Hematopoietic multipotent progenitor cell treated with erythropoietin and hydrocortisone succinate and interleukin-3 and kit ligand, for 17 days (in vitro differentiated cells): Measurements from ENCODE around the gene DDA1.
"Not testable (repeated sequence)": the region's sequence is repeated elsewhere in the genome, so short reads cannot be mapped to it uniquely, and the experiment has no call there.

Experiments
- DNase-seq: peaks from one replicate; pipeline ENCODE4 v3.0.0-alpha.2; 2015; ENCODE audit warnings: low spot score

Gene DDA1

DNA sequence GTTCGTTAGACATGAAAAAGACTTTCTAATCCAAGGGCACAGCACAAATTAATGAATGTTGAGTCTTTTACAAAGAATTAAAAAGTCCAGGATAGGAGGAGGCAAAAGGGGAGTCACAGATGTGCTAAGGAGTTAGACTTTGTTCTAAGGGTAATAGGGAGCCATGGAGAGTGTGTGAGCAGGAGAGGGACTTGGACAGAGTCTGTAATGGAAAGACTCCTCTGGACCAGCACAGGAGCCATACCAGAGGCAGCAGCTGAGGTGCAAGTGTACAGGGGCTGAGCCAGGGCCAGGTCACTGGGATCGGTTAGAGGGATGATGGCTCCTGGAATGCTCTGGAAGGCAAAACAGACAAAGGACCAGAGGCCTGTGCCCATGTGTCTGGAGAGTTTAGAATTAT lies 38.5 kb downstream of the DDA1 start:
- DNase-seq = no peak

DNA sequence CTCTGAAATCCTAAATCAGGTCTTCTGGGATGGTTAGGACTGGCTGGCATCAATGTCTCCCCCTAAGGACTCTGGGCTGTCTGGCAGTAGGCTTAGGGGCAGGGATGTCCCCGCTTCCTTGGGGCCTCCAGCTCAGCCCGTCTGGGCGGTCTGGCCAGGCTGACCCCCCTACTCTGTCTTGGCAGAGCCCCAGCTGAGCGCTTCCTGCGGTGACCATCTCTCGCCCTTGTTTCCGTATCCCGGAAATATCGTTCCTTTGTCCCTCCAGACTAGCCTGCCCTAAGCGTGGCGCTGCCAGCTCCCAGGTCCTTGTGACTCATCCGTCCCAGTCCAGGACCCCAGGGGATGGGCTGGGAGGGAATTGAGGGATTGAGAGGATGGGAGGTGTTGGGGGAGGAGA lies 39.3 kb downstream of the DDA1 start:
- no peak for DNase-seq

DNA sequence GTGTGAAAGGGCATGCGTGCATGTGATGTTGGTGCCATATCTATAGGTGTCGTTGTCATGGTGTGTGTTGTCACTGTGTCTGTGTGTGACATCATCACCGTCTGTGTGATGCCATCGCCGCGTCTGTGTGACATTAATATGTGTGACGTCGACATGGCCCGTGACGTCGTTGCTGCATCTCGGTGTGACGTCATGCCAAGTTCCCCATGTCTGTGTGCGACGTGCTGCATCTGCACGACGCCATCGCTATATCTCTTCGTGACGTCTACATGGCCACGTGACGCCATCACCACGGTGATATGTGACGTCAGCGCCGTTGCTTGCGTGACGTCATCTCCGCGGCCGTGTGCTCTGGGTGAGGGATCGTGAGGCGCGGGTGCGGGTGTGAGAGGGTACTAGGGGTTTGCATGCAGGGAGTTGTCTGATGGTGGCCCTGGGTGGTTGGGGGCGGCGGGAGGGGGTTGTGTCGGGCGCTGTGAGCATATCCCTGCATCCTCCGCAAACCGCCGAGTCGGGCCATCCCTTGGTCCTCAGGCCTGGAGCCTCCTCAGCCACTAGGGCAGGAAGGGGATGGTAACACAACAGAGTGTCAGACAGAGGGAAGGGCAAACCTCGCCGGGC lies 42.6 kb downstream of the DDA1 start:
- no peak for DNase-seq

DNA sequence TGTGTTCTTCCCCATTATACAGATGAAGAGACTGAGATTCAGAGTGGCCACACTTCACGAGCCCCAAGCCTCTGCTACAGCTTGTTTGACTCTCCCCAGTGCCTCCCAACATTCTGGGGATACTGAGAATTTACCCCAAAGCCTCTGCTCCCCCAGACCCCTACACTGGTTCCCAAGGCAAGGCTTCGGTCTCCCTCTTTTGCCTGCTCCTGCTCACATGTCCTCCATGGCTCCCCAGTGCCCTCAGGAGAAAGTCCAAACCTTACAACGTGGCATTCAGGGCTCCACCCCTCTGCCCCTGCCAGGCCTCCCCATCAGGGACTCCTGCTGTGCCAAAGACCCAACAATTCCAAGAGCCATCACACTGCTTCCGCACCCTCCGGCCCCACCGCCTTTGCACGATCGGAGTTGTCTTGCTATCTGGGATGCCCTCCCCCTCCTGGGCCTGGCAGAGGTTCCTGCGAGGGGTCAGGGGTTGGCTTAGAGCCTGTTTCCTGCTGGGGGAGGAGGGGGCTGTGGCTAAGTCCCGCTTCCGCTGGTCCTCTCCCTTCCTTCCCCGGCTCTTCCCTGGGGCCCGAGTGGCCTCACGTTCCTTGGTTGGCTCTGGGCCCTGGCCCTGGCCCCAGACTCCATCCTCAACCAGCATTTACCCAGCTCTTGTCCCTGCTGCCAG lies 43.4 kb downstream of the DDA1 start:
- no peak for DNase-seq

DNA sequence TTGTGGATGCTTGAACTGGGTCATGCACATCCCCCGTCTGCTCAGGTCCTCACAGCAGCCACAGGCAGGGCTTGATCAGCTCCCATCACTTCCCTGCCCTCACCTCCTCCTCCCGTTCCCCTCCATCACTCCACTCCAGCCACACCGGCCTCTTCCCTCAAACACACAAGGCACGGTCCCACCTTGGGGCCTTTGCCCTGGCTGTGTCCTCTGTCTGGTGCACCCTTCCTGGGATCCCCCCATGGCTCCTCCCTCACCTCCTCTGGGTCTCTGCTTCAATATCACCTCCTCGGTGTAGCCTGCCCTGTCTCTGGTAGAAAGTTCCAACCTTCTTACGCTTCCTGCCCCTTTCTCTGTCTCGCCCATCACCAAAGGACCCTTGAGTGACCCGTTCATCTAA lies 44.0 kb downstream of the DDA1 start:
- DNase-seq = no peak

DNA sequence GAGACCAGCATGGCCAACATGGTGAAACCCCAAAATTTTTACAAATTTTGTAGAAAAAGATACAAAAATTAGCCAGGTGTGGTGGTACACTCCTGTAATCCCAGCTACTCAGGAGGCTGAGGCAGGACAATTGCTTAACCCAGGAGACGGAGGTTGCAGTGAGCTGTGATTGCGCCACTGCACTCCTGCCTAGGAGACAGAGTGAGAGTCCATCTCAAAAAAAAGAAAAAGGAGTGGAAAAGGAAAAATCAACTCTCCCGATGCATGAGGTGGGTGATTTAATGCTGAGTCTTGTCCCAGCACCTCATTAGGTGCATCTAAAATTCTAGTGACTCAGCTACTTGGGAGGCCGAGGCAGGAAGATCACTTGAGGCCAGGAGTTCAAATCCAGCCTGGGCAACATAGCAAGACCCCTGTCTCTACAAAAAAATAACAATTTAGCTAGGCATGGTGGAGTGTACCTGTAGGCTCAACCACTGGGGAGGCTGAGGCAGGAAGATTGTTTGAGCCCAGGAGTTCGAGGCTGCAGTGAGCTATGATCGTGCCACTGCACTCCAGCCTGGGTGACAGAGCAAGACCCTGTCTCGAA lies 47.8 kb downstream of the DDA1 start:
- no peak for DNase-seq

DNA sequence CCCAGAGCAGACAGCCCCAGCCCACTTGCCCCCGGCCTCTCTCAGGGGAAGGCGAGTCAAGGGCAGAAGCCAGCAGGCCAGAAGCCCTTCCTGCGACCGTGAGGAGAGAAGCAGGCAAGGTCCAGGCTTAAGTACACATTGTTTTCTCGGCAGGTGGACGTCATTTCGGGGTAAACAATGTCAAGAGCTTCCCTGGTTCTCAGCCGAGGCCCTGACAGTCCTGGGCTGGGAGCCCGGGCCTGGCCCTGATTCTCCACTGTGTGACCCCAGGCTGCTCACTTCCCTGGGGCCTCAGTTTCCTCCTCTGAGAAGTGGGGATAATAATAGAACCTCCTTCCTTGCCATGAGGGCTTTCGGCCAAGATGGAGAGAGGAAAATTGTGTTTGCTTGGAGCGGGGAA lies 48.4 kb downstream of the DDA1 start:
- DNase-seq = no peak

DNA sequence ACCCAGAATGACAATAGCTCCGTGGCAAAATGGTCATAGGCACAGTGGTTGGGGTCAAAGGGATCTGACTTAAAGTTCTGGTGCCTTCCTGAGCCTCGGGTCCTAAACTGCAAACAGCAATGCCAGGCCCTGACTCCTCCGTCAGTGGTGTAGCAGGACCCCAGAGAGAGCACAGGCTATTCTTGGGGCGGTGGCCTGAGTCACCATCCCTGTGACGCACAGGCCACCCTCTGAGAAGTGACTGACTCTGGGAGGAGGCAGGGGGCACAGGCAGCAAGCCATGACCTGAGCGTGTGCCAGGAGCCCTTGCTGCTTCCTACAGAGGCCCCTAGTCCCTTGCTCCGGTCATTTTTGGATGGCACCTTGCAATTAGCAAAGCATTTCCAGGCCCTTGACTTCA lies 49.0 kb downstream of the DDA1 start:
- no peak for DNase-seq

DNA sequence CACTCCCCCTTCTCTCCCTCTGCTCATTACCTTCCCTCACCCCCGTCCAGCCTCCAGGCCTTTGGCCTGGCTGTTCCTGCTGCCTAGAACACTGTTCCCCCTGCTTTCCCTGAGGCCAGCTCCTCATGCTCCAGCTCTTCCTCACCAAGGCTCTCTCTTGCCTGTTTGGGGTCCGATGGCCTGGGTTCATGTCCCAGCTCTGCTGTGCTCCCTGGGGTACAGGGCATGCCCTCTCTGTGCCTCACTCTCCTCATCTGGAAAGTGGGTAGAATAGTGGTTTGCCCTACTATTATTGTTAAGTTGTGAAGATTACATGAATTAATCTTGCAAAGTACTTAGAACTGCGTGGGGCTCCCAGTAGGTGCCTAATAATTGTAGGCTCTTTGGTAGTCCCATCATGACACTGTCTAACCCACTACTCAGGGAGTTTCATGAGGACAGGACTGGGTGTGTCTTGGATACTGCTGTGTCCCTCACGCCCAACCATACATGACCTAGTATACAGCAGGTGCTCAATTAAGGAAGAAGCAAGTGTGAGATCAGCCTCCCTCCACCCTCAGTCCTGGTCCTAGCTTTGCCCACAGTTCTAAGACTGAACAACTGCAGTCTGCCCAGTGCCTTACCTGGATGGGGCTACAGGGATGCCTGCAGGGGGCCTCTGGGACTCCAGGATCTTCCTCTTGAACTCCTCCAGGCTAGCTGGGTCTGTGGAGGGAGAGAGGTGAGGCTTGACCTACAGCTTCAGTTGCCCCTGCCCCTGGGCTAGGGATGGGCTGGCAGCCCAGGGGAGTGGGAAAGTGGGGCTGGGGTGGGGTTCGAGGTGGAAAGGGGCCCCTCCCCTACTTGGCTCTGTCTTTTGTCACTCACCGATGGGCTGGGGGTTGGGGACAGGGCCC lies 50.8 kb downstream of the DDA1 start:
- DNase-seq = no peak

DNA sequence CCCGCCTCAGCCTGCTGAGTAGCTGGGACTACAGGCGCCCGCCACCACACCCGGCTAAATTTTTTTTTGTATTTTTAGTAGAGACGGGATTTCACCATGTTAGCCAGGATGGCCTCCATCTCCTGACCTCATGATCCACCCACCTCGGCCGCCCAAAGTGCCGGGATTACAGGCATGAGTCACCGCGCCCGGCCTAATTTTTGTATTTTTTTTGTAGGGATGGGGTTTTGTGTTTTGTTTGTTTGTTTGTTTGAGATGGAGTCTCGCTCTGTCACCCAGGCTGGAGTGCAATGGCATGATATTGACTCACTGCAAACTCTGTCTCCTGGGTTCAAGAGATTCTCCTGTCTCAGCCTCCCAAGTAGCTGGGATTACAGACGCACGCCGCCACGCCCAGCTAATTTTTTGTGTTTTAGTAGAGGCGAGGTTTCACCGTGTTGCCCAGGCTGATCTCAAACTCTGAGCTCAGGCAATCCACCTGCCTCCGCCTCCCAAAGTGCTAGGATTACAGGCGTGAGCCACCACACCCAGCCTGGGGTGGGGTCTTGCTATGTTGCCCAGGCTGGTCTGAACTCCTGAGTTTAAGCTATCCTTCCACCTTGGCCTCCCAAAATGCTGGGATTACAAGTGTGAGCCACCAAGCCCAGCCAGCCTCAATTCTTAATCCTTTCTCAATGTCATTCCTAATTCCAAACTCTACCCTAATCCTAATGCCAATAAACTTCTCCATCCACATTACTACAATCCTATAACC lies 54.7 kb downstream of the DDA1 start:
- DNase-seq = not testable (repeated sequence)

DNA sequence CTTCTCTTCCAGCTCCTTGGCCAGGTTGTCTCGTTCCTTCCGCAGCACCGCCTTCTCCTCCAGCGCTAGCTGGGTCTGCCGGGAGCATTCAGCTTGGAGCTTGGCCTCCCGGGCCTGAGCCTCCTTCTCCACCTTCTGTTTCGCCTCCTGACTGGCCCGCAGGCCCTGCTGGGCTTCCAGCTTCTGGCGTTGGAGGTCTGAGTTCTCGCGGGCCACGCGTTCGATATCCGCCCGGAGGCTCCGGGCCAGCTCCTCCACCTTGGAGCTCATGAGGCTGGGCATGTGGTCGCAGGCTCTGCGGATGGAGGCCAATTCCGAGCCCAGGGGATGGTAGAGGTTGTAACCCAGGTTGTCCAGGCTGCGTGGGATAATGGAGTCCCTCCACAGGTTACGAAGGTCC lies 56.0 kb downstream of the DDA1 start:
- no peak for DNase-seq

DNA sequence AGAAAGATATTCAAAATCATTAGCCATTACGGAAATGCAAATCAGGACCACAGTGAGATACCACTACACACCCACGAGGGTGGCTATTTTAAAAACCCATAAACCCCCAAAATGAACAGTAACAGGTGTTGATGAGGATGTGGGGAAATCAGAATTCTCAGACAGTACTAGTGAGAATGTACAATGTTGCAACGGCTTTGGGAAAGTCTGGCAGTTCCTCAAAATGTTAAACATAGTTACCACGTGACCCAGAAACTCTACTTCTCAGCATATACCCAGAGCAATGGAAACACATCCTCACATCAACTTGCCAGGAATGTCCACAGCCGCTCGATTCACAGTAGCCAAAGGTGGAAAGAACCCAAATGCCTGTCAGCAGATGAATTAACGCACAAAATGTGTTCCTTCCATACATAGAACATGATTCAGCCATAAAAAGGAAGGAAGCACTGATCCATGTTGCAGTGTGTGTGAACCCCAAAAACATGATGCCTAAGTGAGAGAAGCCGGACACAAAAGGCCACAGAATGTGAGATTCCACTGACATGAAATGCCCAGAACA lies 60.7 kb downstream of the DDA1 start:
- no peak for DNase-seq
